ENCODE data around the gene KIF5B.
"Not testable (repeated sequence)": the region's sequence is repeated elsewhere in the genome, so short reads cannot be mapped to it uniquely, and the experiment has no call there.

The KIF5B gene

GRCh38 chr10:32060347-32060746, 4.1 kb upstream of the KIF5B start:
- DNase-seq (ENCODE audit: low spot score) (no peak), FAIRE-seq (no peak)

GRCh38 chr10:32059472-32059871, 3.2 kb upstream of the KIF5B start:
- FAIRE-seq: no peak
- no peak for DNase-seq (ENCODE audit: low spot score)

GRCh38 chr10:32057036-32057372, 779 bp upstream of the KIF5B start:
- FAIRE-seq (no peak), DNase-seq (ENCODE audit: low spot score) (no peak)

GRCh38 chr10:32055478-32056135, 618 bp downstream of the KIF5B start:
- DNase-seq (ENCODE audit: low spot score) (peak; percentile 29), FAIRE-seq (no peak)

GRCh38 chr10:32054094-32054493, 2.1 kb downstream of the KIF5B start:
- DNase-seq (ENCODE audit: low spot score) (no peak), FAIRE-seq (no peak)

GRCh38 chr10:32053392-32053791, 2.8 kb downstream of the KIF5B start:
- DNase-seq (ENCODE audit: low spot score); FAIRE-seq: not testable (repeated sequence)

GRCh38 chr10:32051926-32052325, 4.3 kb downstream of the KIF5B start:
- FAIRE-seq: no peak
- DNase-seq (ENCODE audit: low spot score): no peak

GRCh38 chr10:32050177-32050576, 6.0 kb downstream of the KIF5B start:
- DNase-seq (ENCODE audit: low spot score) (no peak), FAIRE-seq (no peak)

- FAIRE-seq (peak; percentile 89), DNase-seq (ENCODE audit: low spot score) (peak; percentile 69)
Observed at GRCh38 chr10:32049113-32049512, 7.1 kb downstream of the KIF5B start.

- DNase-seq (ENCODE audit: low spot score): no peak
- no peak for FAIRE-seq
Observed at GRCh38 chr10:32048282-32048681, 7.9 kb downstream of the KIF5B start.

GRCh38 chr10:32047881-32048280, 8.3 kb downstream of the KIF5B start:
- DNase-seq (ENCODE audit: low spot score) (no peak), FAIRE-seq (no peak)

- FAIRE-seq (no peak), DNase-seq (ENCODE audit: low spot score) (no peak)
Observed at GRCh38 chr10:32046151-32046550, 10.1 kb downstream of the KIF5B start.

GRCh38 chr10:32042730-32043129, 13.5 kb downstream of the KIF5B start:
- not testable (repeated sequence) for FAIRE-seq

GRCh38 chr10:32041290-32042028, 14.8 kb downstream of the KIF5B start:
- FAIRE-seq: peak; percentile 7
- no peak for DNase-seq (ENCODE audit: low spot score)

More at GRCh38 chr10:32042730-32043129, 13.5 kb downstream of the KIF5B start:
- DNase-seq (ENCODE audit: low spot score): not testable (repeated sequence)

GRCh38 chr10:32039734-32040133, 16.5 kb downstream of the KIF5B start:
- no peak for DNase-seq (ENCODE audit: low spot score)
- no peak for FAIRE-seq

- FAIRE-seq (no peak), DNase-seq (ENCODE audit: low spot score) (no peak)
Observed at GRCh38 chr10:32038777-32039176, 17.4 kb downstream of the KIF5B start.

GRCh38 chr10:32036922-32037321, 19.3 kb downstream of the KIF5B start:
- no peak for DNase-seq (ENCODE audit: low spot score)
- FAIRE-seq: no peak

GRCh38 chr10:32035038-32035437, 21.2 kb downstream of the KIF5B start:
- DNase-seq (ENCODE audit: low spot score) (no peak), FAIRE-seq (no peak)

- DNase-seq (ENCODE audit: low spot score) (no peak), FAIRE-seq (no peak)
Observed at GRCh38 chr10:32033171-32033570, 23.1 kb downstream of the KIF5B start.

- no peak for FAIRE-seq
Observed at GRCh38 chr10:32031920-32032319, 24.3 kb downstream of the KIF5B start.

GRCh38 chr10:32031424-32031823, 24.8 kb downstream of the KIF5B start:
- FAIRE-seq: no peak
- no peak for DNase-seq (ENCODE audit: low spot score)

More at GRCh38 chr10:32031920-32032319, 24.3 kb downstream of the KIF5B start:
- DNase-seq (ENCODE audit: low spot score): no peak

- FAIRE-seq (no peak), DNase-seq (ENCODE audit: low spot score) (no peak)
Observed at GRCh38 chr10:32028710-32029109, 27.5 kb downstream of the KIF5B start.

- DNase-seq (ENCODE audit: low spot score): no peak
- FAIRE-seq: peak; percentile 66
Observed at GRCh38 chr10:32023264-32023663, 33.0 kb downstream of the KIF5B start.
